Activated CD4-positive, CD25-positive, alpha-beta regulatory T cell (primary cell): ENCODE data around the gene LHX4.
A peak's percentile ranks its signal among the peaks of the same experiment; 100 is the strongest.
"Not testable (repeated sequence)": the region's sequence is repeated elsewhere in the genome, so short reads cannot be mapped to it uniquely, and the experiment has no call there.

Experiments
- DNase-seq, 4 experiments: peaks; one replicate each; lab custom pipeline; 2025; lab: John Stamatoyannopoulos, UW

LHX4 gene

GRCh38 chr1:180197231-180197630 lies 32.8 kb upstream of the LHX4 start:
- DNase-seq, result no peak

GRCh38 chr1:180198196-180198595 lies 31.9 kb upstream of the LHX4 start:
- DNase-seq, result no peak

GRCh38 chr1:180198611-180199010 lies 31.5 kb upstream of the LHX4 start:
- no peak for DNase-seq

GRCh38 chr1:180199018-180199417 lies 31.0 kb upstream of the LHX4 start:
- DNase-seq, result no peak

- no peak for DNase-seq
These were observed 28.4 kb upstream of the LHX4 start for GRCh38 chr1:180201451-180202200.

- not testable (repeated sequence) for DNase-seq
These were observed 27.5 kb upstream of the LHX4 start for GRCh38 chr1:180202588-180202987.

- DNase-seq, result no peak
These were observed 25.8 kb upstream of the LHX4 start for GRCh38 chr1:180204231-180204630.

- DNase-seq, result no peak
These were observed 23.5 kb upstream of the LHX4 start for GRCh38 chr1:180206581-180206980.

- no peak for DNase-seq
These were observed 21.8 kb upstream of the LHX4 start for GRCh38 chr1:180208264-180208663.

GRCh38 chr1:180210008-180210620 lies 19.9 kb upstream of the LHX4 start:
- DNase-seq, result no peak

GRCh38 chr1:180211156-180211859 lies 18.8 kb upstream of the LHX4 start:
- DNase-seq, result no peak

- DNase-seq, result no peak
These were observed 18.2 kb upstream of the LHX4 start for GRCh38 chr1:180211860-180212229.

- DNase-seq, result peak in 1 of 4 experiments; percentile 10
These were observed 16.5 kb upstream of the LHX4 start for GRCh38 chr1:180213401-180214170.

GRCh38 chr1:180215856-180216625 lies 14.0 kb upstream of the LHX4 start:
- no peak for DNase-seq

- DNase-seq, result no peak
These were observed 13.1 kb upstream of the LHX4 start for GRCh38 chr1:180217006-180217405.

- DNase-seq, result no peak
These were observed 11.0 kb upstream of the LHX4 start for GRCh38 chr1:180218806-180219765.

- DNase-seq, result no peak
These were observed 10.3 kb upstream of the LHX4 start for GRCh38 chr1:180219776-180220175.

GRCh38 chr1:180221462-180221861 lies 8.6 kb upstream of the LHX4 start:
- no peak for DNase-seq

- DNase-seq, result no peak
These were observed 5.2 kb upstream of the LHX4 start for GRCh38 chr1:180224902-180225301.

GRCh38 chr1:180225403-180225802 lies 4.7 kb upstream of the LHX4 start:
- no peak for DNase-seq
